Fibroblast of skin of back (primary cell): ENCODE results near the gene CROCC.
A peak's percentile ranks its signal among the peaks of the same experiment; 100 is the strongest.
"Not testable (repeated sequence)": the region's sequence is repeated elsewhere in the genome, so short reads cannot be mapped to it uniquely, and the experiment has no call there.

Source experiments
- DNase-seq: peaks from one replicate; pipeline ENCODE4 v3.0.0-alpha.2; 2013

Gene CROCC

DNA sequence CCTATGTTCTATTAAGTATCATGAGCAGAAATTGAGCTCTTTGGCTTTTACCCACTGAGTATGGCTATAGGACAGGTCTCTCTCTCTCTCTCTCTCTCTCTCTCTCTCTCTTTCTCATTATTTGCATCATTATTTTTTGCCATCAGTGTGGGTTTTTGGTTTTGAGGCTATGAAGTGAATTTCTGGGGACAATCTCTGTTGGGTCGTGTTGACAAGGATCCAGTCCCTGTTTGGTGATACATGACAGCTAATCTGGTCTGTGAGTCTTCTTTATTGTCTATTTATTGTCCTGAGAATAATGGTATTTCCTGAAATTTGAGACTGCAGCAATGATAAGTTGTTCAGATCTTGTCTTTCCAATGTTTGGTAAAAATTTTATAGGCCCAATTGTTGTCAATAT is 24.1 kb upstream of the CROCC start:
- not testable (repeated sequence) for DNase-seq

GRCh38 chr1:16898298-16898697 is 23.4 kb upstream of the CROCC start:
- not testable (repeated sequence) for DNase-seq

DNA sequence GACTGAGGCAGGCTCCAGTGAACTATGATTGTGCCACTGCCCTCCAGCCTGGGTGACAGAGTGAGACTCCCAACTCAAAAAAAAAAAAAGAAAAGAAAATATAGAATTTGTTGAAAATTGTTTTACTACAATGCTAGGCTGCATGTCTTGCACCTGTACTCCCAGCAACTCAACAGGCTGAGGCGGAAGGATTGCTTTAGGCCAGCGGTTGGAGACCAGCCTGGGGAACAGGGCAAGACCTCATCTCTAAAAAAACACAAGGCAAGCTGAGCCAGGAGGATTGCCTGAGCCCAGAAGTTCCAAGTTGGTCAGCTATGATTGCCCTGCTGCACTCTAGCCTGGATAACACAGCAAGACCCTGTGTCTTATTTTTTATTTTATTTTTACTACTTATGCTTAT is 22.7 kb upstream of the CROCC start:
- DNase-seq, result not testable (repeated sequence)

GRCh38 chr1:16900751-16901150 is 21.0 kb upstream of the CROCC start:
- DNase-seq, result peak; percentile 27

- DNase-seq, result not testable (repeated sequence)
Observed at GRCh38 chr1:16901371-16901770, 20.4 kb upstream of the CROCC start.

DNA sequence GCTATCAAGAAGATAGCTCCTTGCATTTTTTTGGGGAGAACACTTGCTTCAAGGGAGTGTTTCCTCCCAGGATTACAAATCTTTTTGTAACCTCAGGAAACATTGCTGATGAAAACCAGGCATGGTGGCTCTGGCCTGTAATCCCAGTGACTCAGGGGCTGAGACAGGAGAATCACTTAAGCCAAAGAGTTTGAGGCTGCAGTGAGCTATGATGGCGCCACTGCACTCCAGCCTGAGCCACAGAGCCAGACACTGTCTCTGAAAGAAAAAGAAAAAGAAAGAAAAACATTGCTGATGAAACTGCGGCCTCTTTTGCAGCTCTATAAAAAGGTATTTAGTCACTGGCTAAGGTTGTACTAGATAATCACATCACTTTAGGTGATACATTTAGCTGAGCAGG is 18.7 kb upstream of the CROCC start:
- peak; percentile 59 for DNase-seq

- no peak for DNase-seq
Observed at GRCh38 chr1:16903458-16903796, 18.3 kb upstream of the CROCC start.

- DNase-seq, result peak; percentile 99
Observed at GRCh38 chr1:16904560-16905109, 17.1 kb upstream of the CROCC start.

DNA sequence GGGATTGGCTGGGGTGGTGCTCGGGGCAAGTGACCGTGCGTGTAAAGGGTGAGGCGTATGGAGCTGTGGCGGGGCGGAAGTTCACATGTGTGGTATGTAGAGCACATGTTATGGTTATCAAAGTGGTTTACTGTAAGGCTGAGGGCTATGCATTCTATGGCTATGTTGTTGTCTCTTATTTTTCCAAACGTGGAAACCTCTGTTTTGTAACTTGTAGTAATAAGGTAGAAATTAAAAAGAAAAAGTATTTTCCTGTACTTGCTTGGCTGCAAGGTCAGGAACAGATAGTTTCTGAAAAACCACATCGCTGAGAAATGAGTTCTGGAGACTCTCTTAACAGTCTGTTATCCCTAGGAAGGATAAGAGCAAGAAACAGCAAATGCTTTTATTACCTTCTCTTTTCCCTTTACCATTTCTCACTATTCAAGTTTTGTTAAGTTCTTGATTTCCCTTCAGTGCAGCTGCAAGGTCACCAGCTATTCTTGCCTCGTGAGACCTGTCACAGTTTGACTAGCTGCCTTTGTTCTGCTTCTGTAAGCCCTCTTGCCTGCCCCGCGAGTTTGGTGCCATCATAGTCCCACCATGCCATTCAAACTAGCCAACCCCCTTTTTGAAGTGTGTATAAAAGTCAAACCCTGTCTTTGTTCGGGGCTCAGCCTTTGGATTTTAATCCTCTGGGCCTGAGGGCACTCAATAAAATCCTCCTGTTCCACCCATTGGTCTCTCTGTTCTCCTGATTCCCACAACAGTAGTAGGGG is 16.4 kb upstream of the CROCC start:
- DNase-seq, result peak; percentile 88

- peak; percentile 62 for DNase-seq
Observed at GRCh38 chr1:16905868-16906702, 15.6 kb upstream of the CROCC start.

DNA sequence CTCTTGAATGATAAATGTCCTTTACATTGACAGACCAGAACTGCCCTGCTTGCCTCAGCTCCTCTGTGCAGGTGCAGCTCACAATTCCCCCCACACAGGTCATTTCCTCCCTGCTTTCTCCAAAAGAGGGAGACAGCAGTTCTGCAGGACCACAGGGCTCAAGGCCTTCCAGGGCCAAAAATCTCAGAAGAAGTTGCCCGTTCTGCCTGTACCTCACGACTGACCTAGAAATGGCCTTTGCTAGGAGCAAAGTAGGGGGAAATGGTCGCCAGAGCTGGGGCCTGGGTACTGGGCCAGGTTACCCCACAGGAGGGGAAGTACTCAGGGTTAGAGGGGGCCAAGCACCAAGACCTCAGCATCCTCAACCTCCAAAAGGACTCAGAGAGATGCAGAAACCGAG is 14.9 kb upstream of the CROCC start:
- DNase-seq, result no peak

- DNase-seq, result no peak
Observed at GRCh38 chr1:16907870-16908758, 13.6 kb upstream of the CROCC start.

DNA sequence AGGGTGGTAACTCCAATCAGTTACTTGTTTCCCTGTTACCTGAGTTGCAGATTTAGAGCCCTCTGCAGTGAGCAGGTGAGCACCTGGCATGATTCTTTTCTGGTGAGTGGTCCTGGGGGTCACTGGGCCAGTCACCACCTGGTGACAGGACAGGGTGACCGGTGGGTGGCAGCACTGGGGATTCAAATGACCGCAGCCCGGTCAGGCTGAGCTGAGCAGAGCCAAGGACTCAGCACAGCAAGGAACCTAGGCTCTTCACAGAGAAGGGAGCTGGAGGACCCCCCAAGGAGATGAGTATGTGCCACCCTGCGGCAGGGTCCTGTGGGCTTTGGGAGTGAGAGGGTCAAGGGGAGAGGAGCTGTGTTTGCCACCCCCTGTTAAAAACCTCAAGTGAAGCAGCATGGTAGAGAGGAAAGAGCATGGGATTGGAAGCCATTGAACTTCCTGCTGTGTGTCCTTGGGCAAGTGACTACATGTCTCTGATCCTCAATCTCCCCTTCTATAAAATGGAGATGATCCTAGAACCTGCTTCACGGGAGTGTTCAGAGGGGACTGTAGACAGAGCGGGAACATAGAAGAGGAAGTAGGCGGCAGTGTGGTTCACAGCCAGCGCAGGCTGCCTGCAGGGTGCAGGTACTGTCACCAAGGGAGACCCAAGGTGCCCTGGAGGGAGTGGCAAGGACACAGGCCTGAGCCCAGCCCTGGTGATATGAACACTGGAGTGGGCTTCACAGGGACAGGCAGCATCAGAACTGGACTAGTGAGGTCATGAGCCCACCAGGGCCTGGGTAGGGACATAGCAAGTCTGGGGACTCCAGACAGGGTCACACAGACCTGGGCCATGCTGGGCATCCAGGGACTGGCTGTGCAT is 9.6 kb upstream of the CROCC start:
- not testable (repeated sequence) for DNase-seq

DNA sequence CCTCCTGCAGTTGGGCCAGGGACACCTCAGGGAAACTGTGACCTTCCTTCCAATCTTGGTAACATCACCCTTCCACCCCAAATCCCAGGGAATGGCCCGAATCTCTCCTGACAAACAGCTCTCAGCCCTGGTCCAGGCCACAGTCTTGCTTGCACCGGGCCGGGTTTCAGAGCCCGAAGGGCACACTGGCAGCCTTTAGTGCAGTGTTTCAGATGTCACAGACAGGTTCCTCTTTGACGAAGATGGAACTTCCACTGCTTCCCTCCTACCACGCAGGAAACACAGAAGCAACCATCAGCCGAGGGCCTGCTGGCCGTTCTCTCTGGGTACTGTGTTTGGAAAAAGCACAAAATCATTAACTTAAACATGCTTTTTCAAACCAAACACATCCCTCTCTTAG is 9.0 kb upstream of the CROCC start:
- DNase-seq, result not testable (repeated sequence)

GRCh38 chr1:16913181-16913832 is 8.4 kb upstream of the CROCC start:
- DNase-seq, result no peak

DNA sequence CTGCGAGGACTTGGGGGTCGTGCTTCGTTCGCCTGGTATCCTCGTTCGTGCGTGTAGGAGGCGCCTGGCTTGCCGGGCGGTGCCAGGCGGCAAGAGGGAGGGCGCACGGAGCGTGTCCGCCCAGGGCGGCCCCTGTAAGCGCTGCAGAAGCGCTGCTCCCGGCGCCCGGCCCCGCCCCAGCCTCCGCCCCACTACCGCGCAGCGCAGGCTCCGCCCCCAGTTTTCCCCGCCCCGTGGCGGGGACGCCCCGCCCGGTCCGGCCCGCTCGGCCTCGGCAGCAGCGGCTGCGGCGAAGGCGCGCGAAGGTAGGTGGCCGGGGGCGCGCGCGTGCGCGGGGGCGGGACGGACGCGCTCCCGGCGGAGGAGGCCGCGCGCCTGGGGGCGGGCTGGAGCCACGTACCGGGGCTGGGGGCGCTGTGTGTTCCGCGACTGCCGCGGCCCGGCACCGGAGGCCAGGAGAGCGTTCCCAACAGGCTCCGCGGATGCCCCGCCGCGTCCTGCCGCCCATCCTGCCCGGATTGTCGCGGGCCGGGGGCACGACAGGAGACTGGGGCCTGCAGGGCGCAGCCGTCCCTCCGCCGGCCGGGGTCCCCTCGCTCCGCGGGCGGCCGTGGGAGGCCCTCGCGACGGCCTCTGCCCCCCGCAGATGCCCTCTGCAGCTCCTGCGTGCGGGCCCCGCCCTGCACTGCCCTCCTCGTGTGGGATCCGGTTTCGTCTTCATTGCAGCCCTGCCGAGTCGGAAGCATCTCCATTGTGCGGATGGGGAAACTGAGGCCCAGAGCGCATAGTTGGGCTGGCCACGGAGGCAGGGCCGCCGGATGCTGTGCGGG is 7.7 kb upstream of the CROCC start:
- DNase-seq, result peak; percentile 95

DNA sequence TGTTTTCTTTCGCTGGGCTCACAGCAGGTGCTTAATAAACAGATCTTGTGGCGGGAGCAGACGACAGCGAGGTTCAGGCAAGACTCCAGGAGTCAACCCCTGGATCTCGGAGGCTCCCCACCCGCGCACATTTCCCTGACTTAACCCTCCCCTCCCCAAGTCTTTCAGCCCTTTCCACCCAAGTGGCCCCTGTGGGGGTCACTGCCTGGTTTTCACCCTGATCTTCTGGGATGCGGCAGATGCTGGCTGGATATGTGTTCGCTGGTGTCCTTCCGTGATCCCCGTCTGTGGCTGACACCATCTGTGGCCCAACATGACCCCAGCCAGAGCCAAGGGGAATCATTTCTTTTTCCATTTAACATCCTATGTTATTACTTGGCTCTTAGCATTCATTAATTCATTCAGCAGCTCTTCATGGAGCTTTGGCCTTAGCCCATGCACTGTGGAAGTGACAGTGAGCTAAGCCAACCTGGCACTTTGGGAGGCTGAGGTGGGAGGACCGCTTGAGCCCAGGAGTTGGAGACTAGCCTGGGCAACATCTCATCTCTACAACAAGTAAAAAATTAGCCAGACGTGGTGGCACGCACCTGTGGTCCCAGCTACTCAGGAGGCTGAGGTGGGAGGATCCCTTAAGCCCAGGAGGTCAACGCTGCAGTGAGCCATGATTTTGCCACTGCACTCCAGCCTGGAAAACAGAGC is 6.7 kb upstream of the CROCC start:
- DNase-seq, result not testable (repeated sequence)

DNA sequence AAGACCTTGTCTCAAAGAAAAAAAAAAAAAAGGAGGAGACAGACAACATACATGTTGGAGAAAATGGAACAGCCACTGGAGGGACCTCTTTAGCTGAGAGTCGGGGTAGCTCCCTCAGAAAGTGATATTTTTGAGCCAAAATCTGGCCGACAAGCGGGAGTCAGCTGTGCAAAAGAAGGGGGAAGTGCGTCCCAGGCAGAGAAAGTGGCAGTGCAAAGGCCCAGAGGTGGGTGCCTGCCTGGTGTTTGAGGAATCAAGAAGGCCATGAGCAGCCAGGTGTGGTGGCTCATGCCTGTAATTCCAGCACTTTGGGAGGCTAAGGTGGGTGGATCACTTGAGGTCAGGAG is 6.1 kb upstream of the CROCC start:
- peak; percentile 17 for DNase-seq

GRCh38 chr1:16916036-16916880 is 5.5 kb upstream of the CROCC start:
- DNase-seq, result not testable (repeated sequence)
